LoVo (cell line): ENCODE data around the gene DNM2.
"Not testable (repeated sequence)": the region's sequence is repeated elsewhere in the genome, so short reads cannot be mapped to it uniquely, and the experiment has no call there.

ENCODE experiments used
- DNase-seq: peaks from one replicate; pipeline ENCODE4 v3.0.0-alpha.2; 2016; ENCODE audit warnings: low spot score

DNM2 gene

DNA sequence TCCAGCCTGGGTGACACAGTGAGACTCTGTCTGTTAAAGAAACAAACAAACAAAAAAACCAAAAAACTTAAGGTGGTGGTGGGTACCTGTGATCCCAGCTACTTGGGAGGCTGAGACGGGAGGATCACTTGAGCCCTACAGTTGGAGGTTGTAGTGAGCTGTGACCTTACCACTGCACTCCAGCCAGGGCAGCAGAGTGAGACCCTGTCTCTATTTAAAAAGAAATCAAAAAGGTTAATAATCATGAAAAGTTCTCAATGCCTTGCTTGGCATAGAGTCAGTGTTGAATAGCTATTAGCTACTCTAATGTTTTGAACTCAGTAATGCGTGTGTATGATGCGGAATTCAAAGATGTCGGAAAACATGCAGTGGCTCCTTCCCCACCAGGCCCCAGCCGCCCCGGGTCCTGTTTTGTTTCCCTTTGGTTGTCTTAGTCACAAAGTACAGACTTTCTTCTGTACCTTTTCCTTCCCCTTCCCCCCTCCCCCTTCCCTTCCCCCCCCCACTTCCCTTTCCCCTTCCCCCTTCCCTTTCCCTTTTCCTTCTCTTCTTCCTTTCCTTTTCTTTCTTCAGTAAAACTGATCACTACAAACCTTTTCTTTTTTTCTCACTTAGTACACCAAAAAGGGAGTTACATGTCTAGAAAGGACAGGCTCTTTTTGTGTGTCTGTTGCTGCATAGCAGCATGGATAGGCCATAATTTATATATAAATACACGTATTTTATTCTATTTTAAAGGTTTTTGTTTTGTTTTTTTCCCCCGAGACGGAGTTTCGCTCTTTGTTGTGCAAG lies 35.2 kb downstream of the DNM2 start:
- no peak for DNase-seq

DNA sequence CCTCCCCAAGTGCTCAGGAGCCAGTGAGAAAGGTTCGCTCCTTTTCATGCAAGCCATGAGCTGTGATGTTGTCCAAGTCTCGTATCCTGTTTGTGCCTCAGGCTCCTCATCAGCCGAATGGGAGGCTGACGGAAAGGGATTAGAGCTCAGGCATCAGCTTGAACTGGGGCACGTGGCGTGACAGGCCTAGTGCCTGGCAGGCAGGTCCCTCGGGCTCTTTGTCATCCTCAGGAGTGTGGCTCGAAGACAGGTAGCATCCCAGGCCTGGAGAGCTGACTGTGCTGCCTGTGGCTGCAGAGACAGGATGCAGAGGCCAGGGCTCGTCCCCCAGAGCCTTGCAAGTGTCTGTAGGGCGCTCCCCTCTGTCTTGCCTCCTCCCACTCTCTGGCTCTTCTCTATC lies 38.5 kb downstream of the DNM2 start:
- no peak for DNase-seq

DNA sequence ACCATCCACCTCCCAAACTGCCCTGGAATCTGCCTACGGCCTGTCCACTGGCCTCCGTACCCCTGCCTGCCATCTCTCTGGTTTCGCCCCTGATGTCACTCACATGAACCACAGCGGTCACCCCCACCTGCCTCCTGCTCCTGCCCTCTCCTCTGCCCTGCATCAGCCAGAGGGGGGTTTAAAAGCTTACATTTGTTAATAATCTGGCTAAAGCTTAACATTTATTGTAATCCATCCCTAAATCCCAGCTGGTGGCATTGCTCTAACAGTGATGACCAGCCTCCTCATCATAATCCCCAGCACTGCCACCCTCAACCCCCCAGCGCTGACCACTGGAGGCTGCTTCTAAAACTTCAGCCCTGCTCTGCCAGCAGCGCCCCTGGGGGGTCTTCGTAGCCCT lies 38.9 kb downstream of the DNM2 start:
- no peak for DNase-seq

DNA sequence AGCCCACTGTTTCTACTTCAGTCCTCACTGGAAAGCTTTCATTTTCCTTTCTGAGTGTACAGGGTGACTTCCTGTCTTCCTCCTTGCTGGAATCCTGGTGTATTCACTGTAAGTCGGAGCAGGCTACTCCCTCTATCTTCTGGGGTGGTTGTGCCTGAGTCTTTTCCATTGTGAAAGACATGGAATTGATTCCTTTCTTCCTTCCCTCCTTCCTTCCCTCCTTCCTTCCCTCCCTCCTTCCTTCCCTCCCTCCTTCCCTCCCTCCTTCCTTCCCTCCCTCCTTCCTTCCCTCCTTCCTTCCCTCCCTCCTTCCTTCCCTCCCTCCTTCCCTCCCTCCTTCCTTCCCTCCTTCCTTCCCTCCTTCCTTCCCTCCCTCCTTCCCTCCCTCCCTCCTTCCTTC lies 40.2 kb downstream of the DNM2 start:
- not testable (repeated sequence) for DNase-seq

DNA sequence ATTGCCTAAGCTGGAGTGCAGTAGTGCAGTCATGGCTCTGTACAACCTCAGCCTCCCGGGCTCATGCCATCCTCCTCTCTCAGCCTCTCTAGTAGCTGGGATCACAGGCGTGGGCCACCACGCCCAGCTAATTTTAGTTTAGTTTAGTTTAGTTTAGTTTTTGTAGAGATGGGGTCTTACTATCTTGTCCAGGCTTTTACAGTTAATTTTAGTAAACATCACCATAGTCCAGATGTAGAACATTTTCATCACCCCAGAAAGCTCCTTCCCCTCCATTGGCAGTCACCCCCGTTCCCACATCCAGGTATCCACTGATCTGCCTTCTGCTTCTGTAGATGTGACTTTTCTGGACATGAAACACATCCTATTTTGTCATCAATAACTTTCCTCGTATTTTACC lies 41.1 kb downstream of the DNM2 start:
- no peak for DNase-seq

DNA sequence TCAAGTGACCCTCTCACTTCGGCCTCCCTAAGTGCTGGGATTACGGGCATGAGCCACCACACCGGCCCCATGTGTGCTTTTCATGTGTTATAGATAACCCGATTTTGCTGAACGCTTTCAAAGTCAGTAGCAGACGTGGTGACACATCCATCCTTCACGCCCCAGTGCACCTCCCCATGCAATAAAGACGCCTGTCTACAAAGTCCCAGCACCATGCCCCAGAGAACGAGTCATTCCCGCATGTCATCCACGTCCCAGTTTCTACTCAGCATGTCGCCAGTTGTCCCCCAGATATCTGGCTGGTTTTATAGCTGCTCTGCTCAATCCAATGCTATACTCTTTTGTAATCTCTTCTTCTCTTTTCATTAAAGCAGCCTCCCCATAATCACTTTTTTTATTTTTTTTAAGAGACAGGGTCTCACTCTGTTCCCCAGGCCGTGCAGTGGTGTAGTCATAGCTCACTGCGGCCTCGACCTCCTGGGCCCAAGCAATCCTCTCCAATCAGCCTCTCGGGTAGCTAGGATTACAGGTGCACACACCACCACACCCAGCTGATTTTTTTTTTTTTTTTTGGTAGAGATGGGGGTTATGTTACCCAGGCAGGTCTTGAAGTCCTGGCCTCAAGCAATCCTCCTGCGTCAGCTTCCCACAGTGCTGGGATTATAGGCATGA lies 42.5 kb downstream of the DNM2 start:
- DNase-seq = peak; percentile 66

DNA sequence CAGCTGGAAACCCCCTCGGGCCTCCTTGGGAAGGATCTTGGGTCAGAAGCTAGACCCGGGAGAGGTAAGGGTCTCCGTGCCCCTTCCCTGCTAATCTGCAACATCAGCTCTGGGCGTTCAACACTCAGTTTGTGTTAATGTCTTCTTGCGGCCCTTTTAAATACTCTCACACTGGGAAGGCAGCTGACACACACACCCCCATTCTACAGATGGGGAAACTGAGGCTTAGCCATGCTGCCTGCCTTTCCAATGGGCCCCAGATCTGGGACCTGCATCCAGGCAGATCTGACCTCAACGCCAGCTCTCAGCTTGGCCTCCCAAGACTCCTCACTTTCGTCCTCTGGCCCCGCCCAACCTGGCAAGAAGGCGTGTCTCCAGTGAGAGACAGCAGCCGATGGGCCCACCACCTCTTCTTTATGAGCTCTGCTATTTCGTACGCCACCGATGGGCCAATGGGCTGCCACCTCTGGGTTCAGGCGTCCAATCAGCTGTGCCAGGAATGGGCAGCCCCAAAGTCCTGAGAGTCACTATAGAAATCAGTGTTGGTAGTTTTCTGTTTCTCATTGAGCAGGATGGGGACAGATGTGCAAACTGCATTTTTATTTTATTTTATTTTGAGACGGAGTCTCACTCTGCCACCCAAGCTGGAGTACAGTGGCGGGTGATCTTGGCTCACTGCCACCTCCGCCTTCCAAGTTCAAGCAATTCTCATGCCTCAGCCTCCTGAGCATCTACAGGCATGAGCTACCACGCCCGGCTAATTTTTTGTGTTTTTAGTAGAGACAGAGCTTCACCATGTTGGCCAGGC lies 43.8 kb downstream of the DNM2 start:
- DNase-seq = no peak

DNA sequence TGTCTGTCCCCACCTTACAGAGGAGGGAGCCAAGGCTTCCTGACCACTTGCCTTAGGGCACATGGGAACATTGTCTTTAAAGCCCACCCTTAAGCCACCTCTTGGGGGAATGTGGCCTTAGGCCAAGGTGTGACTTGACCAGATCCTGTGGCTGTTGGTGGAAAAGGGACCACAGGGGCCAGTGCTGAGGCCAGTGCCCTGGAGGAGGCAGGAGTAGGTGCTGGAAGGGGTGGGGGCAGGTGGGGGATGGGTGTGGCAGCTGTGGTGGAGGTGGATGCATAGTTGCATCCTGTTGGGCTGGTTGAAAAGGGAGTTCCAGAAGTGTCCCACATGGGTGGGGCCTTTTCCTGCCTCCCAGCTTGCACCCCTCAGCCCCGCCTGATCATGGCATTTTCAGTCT lies 44.8 kb downstream of the DNM2 start:
- peak; percentile 58 for DNase-seq

DNA sequence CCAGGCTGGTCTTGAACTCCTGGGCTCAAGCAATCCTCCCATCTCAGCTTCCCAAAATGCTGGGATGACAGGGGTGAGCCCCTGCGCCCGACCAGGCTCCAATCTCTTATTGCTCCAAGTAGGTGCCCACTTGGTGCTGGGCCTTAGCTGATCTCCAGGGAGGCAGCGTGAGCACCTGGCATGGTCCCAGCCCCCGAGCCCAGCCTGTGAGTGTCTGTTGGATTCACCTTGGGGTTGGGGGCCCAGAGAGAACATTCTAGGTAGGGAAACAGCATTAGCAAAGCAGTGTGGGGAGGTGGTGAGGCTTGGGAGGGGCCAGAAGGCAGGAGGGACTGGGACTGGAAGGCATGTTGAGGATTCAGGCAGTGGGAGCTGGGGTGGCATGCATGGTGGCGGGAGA lies 45.5 kb downstream of the DNM2 start:
- no peak for DNase-seq

DNA sequence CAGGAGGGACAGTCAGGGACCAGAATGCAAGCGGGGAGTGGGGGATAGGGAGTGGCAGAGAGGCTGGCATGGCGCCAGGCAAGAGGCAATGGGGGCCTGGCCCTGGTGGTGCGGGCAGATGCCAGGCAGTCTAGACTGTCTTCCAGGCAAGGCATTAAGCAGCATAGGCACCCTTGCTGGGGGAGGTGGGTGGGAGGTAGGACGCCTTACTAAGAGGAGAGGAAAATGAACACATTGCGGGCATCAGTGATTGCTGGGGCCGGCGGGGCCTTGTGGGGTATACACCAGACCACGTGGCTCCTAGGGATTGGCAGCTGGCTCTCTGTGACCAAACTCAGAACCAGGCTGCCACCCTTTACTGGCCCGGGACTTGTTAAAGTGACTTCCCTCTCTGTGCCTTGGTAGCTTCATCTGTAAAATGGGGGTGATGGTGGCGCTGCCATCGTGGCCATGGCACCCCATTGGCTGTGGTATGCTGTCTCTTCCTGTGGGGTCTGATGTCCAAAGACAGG lies 46.0 kb downstream of the DNM2 start:
- DNase-seq = no peak

DNA sequence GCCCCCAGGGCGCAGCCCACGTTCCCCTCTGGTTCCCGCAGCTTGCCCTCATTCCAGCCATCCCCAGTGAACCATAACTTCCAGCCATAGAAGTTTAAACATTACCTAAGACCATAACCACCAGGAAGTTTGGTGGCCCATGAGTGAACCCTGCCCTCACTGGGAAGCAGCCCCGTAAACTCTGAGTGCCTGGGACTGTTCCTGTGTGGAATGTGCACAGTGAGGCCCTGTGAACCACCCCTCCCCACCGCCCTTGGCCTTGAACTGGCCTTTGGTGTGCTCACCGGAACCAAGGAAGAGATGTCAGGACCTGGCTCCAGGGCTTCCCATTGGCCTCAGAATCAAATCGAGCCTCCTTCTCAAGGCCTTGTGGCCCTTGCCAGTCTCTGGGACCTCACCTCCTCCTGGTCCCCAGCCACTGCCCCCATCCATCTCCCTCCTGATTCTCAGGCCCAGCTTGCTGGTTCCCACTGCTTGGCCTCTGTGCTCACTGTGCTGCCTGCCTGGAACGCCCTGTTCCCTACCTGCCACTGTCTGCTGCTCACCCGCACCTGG lies 46.5 kb downstream of the DNM2 start:
- DNase-seq = peak; percentile 59

DNA sequence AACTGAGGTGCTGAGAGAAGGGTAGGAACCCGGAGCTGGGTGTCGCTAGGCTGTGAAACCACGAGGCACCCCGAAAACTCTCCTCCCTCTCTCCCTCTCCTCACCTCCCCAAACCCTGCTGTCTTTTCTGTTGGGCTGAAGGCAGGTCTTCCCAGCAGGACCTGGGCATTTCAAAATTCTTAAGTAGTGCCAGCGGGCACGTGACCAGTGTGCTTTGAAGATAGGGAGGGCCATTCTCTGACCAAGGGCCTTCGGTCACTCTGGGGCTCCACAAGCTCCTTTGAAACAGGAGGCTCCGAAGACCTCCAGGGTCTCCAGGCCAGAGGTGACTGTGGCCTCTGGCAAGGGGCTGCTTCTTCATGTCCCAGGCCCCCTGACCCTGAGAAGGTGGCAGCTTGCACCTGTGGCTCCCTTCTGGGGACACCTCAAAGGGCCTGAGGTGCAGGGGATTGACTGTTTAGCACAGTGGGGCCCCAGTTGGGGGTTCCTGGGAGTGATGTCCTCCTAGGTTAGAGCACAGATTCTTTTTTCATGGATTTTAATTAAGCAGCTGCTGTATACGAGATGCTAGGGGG lies 48.3 kb downstream of the DNM2 start:
- no peak for DNase-seq

DNA sequence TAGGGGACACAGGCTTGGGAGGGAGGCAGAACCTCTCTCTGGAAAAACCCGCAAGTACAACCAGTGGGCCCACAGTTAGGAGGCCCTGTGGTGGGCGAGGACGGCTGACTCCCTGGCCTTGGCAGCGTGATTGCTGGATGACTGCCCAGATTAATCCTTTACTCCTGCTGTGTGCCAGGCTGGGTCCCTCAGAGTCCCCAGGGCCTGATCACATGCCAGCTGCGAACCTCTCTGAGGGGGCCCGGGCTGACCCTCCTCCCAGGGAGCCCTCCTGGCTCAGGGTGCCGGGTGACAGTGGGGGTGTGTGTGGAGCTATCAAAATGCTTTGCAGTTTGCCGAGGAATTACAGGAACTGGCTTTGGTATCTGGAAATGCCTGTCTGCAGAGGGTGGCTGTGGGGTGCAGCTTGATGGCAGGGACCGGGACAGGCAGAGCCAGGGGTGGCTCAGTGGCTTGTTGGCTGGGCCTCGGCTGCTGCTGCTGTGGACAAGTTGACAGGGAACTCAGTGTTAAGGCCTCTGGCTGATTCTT lies 48.9 kb downstream of the DNM2 start:
- DNase-seq = no peak

DNA sequence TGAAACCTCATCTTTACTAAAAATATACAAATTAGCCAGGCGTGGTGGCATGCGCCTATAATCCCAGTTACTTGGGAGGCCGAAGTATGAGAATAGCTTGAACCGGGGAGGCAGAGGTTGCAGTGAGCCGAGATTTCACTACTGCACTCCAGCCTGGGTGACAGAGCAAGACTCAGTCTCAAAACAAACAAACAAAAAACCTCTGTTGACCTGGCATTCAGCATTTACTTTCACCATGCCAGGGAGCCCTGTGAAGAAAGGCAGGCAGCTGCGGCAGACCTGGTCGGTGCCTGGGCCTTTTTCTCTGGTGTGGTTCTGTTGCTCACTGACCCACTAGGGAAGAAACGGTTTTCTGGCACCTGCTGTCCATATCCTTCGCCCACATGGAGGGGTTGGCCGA lies 49.8 kb downstream of the DNM2 start:
- no peak for DNase-seq

DNA sequence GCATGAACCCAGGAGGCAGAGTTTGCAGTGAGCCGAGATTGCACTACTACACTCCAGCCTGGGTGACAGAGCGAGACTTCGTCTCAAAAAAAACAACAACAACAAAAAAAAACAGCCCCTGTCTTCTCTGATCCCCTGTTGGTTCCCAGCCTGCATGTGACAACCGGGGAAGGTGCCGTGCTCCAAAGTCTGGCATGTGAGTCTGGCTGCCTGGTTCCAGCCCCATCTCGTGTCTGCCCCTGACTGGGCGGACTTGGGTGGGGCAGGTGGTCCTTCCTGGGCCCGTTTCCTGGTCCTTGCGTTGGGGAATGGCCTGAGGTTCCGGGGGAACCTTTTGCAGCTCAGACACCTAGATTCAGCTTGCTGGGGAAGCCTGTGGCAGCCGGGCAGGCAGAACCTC lies 50.5 kb downstream of the DNM2 start:
- no peak for DNase-seq

DNA sequence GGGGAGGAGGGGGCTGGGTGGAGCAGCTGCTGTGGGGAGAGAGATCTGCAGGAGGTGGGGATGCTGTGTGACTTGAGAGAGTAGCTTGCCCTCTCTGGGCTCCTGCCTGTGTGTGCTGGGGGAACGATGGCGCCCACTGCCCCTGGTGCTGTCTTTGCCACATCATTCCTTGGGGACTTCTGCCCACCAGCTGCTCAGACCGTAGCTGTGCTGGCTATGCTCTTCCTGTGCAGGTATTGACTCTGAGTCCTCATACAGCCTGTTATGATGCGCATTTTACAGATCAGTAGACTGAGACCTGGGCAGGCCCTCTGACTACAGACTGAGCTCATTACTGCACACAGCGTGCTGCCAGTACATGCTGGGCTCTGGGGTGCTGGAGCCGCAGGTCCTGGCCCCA lies 51.1 kb downstream of the DNM2 start:
- no peak for DNase-seq

DNA sequence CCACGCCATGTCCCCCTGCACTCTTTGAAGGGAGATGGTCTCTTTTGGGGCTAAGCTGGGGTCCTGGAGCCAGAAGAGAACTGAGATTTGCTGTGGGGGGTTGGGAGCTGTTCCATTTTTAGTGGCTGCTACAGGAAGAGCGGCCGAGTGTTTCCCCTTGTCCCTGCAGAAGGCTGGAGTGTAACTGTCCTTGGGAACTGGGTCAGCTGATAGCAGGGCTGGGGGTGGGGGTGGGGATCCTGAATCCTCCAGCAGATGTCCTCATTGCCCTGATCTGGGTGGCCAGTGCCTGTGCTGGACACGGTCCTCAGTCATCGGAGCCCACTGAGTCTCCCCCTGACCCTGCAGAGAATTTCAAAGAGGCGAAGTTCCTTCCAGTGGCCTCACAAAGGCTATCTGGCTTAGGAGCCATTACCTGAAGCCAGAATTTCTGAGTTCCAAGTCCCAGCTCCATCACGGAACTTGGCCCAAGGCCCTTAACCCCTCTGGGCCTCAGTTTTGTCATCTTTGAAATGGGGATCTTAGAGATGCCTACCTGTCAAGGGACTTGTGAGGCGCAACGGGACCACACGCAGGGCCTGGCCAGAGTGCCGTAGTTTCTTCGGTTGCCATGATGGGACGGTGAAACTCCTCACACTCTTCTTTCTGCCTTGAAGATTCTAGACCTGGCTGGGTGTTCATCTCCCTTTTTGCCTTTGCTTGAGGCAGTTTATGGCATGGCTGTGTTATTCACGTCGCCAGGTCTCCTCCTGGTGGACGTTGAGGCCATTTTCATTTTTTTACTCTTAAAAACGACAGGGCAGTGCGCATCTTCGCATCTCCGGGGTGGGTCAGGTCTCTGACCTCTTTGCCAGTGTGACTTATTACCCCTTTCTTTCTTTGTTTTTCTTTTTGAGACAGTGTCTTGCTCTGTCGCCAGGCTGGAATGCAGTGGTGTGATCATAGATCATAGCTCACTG lies 51.9 kb downstream of the DNM2 start:
- no peak for DNase-seq

DNA sequence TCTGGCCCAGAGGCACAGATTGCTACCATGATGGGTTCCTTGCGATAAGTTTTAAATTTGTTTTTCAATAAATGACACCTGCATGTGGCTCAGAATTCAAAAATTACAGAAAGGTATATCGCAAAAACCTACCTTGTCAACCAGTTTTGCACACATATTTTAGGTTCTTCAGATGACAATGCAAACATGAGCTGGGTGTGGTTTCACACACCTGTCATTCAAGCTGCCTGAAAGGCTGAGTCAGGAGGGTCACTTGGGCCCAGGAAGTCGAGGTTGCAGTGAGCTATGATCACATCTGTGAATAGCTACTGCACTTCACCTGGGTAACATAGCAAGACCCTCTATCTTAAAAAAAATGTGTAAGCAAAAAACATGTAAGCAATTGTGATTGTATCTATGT lies 56.1 kb downstream of the DNM2 start:
- DNase-seq = no peak

DNA sequence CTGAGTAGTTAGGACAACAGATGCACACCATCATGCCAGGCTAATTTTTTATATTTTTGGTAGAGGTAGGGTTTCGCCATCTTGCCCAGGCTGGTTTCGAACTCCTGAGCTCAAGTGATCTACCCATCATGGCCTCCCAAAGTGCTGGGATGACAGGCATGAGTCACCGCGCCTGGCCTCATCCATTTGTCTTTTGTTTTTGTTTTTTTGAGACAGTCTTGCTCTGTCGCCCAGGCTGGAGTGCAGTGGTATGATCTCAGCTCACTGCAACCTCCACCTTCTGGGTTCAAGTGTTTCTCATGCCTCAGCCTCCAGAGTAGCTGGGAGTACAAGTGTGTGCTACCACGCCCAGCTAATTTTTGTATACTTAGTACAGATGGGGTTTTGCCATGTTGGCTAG lies 57.0 kb downstream of the DNM2 start:
- no peak for DNase-seq

DNA sequence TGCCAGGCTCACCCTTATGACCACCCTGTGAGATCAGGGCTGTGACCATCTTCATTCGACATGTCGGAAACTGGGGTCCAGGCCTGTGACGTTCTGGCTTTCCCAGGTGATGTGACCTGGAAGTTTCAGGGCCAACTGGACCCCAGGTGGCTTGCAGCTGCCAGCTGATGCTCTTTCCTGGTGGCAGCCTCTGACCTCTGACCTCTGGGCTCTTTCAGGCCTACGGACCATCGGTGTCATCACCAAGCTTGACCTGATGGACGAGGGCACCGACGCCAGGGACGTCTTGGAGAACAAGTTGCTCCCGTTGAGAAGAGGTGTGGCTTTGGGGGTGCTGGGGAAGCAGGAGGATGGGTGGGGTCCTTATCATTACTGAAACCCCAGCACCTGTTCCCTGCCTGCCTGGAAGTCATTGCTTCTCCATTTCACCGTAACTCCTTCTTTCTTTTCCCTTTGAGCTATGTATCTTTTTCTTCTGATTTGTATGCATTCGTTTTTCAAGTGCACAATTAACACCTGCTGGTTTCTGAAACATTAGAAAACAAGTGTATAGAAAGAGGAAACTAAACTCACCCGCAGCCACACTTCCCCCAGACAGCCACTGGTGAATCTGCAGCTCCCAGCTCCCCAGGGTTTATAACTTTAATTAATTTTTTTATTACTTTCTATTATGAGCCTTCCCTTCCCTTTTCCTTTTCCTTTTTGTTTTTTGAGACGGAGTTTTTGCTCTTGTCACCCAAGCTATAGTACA lies 59.2 kb downstream of the DNM2 start:
- no peak for DNase-seq
